ENCODE measurements around the gene DR1.

DNA sequence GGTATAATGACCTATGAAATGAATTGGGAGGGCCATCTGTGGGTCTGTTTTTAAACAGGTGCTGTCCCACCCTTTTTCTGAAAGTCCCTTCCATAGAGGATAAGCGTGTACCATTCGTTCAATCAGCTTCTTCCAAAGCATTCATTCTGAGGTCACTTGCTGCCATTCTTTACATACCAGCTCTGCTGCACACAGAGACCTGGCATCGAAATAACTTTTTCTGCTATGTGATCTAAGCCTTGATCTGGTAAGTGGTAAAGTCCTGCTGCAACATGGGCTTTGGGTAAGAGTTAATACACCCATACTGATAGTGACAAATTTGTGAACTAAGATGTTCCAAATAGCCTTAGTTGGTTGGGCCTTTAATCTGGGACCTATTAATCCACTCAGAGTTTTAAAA lies 38.9 kb downstream of the DR1 start:
- TF ChIP-seq, protein P1, sequence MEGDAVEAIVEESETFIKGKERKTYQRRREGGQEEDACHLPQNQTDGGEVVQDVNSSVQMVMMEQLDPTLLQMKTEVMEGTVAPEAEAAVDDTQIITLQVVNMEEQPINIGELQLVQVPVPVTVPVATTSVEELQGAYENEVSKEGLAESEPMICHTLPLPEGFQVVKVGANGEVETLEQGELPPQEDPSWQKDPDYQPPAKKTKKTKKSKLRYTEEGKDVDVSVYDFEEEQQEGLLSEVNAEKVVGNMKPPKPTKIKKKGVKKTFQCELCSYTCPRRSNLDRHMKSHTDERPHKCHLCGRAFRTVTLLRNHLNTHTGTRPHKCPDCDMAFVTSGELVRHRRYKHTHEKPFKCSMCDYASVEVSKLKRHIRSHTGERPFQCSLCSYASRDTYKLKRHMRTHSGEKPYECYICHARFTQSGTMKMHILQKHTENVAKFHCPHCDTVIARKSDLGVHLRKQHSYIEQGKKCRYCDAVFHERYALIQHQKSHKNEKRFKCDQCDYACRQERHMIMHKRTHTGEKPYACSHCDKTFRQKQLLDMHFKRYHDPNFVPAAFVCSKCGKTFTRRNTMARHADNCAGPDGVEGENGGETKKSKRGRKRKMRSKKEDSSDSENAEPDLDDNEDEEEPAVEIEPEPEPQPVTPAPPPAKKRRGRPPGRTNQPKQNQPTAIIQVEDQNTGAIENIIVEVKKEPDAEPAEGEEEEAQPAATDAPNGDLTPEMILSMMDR (IDR thresholded peaks at IDR 0.05) = no peak
- TF ChIP-seq POLR2A (IDR thresholded peaks at IDR 0.05) = no peak
